SW480 (cell line): Measurements from ENCODE around the gene IFFO2.

ENCODE experiments used
- DNase-seq: peaks from one replicate; pipeline ENCODE4 v3.0.0-alpha.2; 2016; ENCODE audit warnings: low spot score

Gene IFFO2

GRCh38 chr1:18950401-18951026 is 6.0 kb downstream of the IFFO2 start:
- DNase-seq: no peak

DNA sequence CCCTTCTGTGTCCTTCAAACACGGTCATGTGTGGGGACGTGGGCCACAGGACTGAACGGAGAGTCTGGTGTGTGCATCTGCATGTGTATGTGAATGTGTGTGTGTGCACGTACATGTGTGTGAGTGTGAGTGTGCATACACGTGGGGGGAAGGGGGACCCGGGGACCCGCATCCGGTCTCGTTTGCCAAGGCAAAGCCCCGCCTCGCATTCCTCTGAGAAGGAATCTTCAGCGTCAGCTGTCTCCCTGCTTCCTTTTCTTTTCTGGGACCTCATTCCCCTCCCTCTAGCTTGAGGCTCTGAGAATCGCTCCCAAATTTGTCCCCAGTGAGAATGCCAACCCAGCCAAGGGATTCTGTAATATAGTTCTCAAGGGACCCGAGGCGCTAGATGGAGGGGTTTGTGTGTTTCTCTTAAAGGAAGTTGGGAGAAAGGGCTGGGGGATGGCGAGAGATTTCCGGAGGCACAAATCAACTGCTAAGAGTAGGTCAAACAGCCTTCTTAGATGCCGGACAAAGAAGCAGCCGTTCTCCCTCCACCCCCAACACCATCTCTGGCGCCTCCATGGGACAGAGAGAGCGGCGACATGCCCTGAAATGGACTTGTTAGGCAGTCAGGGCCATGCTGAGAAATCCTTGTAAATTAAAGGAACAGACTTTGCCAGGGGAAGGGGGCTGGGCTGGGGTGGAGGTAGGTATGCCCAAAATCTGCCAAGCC is 6.6 kb downstream of the IFFO2 start:
- no peak for DNase-seq

DNA sequence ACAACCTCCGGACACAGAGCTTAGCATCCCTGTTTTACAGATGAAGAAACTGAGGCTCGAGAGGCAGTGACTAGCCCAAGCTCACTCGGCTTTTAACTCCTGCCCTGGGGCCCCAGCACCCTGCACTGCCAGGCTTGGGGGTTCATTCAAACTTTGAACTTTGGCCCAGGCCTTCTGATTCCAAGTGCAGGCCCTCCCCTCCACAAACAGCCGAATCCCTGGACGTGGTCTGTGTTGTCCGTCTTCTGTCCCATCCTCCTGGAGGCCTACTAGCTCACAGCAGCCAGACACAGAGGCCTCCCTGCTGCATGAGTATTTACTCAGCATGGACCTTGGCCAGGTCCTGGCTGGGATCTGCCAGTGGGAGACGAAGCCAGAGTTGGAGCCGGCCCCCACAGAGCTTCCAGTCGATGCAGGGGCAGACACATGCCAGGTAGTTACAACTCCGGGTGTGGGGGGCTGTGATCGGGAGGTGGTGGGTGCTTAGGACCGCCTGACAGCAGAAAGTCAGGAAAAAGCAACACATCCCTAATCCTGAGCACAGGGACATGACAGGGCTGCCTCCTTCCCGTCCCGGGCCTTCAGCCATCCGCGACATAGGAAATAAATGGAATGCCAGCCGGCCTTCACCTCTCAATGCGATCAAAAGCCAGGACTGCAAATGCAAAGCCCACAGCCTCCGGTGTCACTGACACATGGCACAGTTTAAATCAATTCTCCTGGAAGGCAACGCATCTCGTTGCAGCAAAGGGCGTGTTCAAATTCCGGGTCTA is 7.4 kb downstream of the IFFO2 start:
- DNase-seq: peak; percentile 53

GRCh38 chr1:18948048-18948912 is 8.2 kb downstream of the IFFO2 start:
- DNase-seq: peak; percentile 76

GRCh38 chr1:18947570-18947969 is 8.9 kb downstream of the IFFO2 start:
- no peak for DNase-seq

GRCh38 chr1:18946550-18947381 is 9.7 kb downstream of the IFFO2 start:
- DNase-seq: no peak

DNA sequence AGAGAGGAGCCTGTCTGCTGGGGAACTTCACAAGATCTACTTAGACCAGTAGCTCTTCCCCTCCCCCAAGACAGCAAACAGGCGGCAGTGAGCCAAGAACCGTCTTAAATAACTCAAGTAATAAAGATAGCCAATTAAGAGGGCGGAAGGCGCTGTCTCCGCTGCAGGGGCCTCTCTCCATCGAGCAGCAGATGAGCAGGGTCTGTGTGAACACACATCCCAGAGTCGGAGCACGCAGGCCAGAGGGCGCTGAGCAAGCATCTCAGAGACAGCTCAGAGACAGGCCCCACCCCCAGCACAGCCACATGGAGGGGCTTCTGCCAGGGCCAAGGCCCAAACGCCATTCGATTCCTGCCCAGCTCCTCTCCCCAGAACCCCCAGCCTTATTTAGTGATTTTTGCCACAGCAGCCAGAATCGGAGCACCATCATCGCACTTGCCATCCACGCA is 11.1 kb downstream of the IFFO2 start:
- no peak for DNase-seq

DNA sequence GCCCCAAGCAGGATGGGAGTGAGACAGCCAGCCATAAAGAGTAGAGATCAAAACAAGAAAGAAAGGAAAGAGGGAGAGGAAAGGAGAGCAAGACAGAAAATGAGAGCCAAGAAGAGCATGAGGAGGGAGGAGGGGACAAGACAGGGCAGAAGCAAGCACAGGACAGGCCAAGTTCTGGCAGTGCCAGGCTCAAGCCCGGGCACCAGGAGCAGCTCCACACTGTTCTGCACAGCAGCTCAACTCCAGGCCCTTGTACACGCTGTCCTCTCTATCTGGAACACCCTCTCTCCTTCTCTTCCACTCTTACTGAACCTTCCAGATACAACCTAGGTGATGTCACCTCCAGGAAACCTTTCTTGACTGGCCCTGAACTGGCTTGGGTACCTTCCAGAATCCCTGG is 11.7 kb downstream of the IFFO2 start:
- DNase-seq: no peak

DNA sequence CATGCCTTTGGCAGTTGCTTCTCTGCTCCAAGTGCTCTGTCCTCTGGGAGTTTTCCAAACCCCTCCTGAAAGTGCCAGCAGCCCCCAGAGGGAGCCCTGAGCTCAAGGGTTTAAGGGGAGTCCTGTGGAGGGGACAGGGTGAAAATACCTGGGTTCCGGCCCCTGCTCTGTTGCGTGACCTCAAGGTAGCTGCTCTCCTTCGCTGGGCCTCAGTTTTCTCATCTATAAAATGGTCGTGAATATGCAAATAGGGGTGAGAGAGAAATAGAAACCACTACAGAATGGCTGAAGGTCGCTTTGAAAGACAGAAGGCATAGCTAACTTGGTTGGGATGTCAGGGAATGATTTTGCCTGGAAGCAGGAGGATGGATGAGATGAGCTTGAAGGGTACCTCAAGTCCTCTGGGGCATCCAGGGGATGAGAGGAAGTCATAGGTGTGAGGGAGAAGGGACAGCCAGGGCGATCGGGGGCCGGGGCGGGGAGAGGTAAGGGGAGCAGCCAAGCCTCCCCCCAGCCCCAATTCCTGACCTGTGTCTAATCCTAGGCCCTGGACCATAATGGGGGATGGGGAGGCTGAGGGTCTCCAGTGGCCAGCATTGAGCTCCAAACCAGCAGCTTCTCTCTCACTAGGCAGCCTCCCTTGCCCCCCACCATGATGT is 12.4 kb downstream of the IFFO2 start:
- DNase-seq: no peak

- DNase-seq: no peak
Measured at GRCh38 chr1:18943162-18943561, 13.3 kb downstream of the IFFO2 start.

GRCh38 chr1:18942340-18942739 is 14.1 kb downstream of the IFFO2 start:
- DNase-seq: no peak

DNA sequence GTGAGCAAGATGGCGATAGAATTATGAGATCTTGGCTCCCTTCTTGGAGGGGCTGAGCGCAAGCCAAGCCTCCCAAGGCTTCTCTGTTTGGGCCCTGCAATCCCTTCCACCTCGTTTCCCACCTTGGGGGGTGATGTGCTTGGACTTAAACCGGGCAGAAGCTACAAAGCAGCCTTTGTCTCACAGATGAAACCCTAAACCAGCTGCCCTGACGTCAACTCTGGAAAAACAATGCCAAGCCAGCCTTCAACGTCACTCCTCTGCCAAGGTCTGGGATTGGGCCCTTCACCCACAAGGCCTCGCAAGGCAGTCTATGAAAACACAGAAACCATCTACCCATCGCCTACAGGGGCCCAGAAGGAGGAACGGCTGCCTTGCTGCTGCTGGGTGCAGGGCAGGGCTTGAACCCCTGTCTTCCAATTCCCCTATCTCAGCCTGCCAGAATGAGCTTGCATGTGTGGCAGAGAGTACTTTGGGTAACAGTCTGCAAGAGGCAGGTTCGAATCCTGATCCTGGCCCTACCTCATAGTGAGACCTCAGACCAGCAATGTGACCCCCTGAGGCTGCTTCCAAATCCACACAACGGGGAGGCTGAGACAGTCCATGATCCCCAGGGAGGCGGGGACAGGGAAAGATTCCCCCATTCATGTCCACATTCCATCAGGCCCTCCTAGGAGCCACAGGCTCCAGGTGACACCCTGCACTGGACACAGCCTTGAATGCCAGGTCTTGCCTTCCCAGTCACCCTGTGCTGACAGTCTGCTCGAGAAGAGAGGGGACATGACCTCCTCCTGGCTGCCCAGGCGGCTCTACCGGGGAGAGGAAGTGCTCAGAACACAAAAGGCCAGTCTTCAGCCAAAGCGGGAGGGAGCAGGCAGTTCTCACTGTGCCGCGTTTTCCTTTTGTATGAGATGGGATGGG is 15.0 kb downstream of the IFFO2 start:
- DNase-seq: peak; percentile 88

- DNase-seq: no peak
Measured at GRCh38 chr1:18940303-18941020, 16.0 kb downstream of the IFFO2 start.

DNA sequence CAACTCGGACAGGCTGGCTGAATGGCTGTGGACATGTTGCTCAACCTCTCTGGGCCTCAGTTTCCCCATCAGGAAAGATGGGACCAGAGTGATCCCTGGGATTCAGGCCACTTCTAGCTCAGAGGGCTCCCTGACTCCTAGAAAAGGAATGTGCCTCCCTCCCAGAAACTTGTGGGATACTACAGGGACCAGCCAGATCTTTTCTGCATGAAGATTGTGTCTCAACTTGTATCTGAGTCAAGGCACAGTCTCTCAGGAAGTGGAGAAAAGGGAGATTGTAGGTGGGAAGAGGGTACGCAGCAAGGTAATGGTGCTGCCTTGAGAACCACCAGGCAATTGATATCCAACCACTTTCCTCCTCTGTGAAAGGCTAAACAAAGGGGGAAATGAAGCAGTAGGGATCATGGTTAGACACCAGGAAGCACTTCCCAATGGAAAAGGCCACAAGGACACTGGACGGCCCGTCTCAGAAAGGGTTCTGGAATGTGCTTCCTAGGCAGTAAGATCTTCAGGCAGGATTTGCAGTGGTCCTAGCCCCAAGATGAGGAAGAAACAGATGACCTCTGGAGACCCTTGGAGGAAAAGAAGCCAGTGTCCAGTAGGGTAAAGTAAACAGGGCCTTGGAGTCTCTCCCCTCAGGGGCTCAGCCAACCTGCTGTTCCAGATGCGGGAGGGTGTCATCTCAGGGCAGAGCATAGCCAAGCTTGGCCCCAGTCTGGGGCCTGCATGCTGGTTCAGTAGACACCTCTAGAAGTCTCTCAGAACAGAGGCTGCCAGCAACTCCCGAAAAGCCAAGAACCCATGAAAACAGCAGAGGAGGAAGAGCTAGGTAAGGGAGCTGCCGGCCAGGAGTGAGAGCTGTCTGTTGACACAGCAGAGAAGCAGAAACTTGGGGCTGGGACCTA is 16.8 kb downstream of the IFFO2 start:
- no peak for DNase-seq

- no peak for DNase-seq
Measured at GRCh38 chr1:18938707-18939070, 17.8 kb downstream of the IFFO2 start.

DNA sequence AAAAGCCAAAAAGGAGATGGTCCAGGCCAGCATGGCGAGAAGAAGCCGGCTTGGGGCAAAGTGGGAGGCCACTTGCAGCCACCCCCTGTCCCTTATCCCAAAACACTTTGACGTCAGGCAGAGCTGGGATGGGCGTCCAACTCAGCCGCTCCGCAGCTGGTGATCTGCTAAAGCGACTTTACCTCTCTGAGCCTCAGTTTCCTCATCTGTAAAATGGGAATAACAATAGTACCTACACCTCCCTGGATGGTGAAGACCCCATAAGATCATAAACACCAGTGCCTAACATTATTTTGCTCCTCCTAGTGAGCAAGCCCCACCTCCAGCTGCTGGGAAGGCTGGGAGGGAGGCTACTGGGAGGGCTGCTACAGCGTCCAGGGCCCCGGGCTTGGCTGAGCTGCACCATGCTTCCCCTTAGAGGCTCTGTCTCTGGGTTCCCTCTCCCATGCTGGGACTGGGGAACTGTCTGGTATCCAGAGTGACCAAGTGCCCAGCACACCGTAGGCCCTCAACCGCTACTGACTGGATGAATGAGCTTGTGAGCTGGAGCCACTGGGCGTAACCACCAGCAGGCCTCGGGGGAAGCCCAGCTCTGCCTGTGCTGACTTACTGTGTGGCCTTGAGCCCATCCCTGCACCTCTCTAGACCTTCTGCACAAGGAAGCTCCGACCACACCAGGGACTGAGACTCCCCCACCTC is 18.3 kb downstream of the IFFO2 start:
- DNase-seq: no peak

GRCh38 chr1:18937539-18937938 is 18.9 kb downstream of the IFFO2 start:
- DNase-seq: no peak
